Right atrium auricular region (tissue), 2 donors: ENCODE data around the gene CHMP3. TPM values are rescaled to one million over a fixed set of nuclear protein-coding genes. Genes with fewer than 3 reads are reported as not detected.
A peak's percentile ranks its signal among the peaks of the same experiment; 100 is the strongest.

Experiments
- DNase-seq: peaks from one replicate; pipeline ENCODE4 v3.0.0-alpha.2; 2019; ENCODE audit warnings: low spot score
- H3K27ac ChIP-seq, 2 donors: fragments of 200-600 bp; sonication (generic); 1 replicate in 1 of 2; 2 replicates in 1 of 2; pipeline ENCODE4 v1.5.1; 2016 to 2019
- H3K27me3 ChIP-seq, 2 donors: fragments of 200-600 bp; sonication (generic); one replicate each; pipeline versions ENCODE4 v1.5.1 to v1.6.0; 2017 to 2019
- H3K36me3 ChIP-seq: fragments of 200-600 bp; sonication (generic); one replicate; pipeline ENCODE4 v1.5.1; 2016
- H3K4me1 ChIP-seq, 2 donors: fragments of 200-600 bp; sonication (generic); one replicate each; pipeline versions ENCODE4 v1.5.1 to v1.6.0; 2017 to 2019
- H3K4me3 ChIP-seq, 2 donors: fragments of 200-600 bp; sonication (generic); 1 replicate in 1 of 2; 2 replicates in 1 of 2; pipeline ENCODE4 v1.5.1; 2017 to 2019; ENCODE audit warnings: mild to moderate bottlenecking in 1 of 2, moderate library complexity in 1 of 2
- H3K9me3 ChIP-seq, 2 donors: fragments of 200-600 bp; sonication (generic); one replicate each; pipeline ENCODE4 v1.5.1; 2019
- total RNA-seq, 2 donors: library from RNA; depleted of rRNA; stranded (reverse); fragments of >200 nt; gene quantifications; one replicate each; pipeline ENCODE4 v1.1.0, GENCODE V29; 2016
- TF ChIP-seq, protein P1 (sequence below), 2 donors: fragments of 200-600 bp; sonication (generic); IDR thresholded peaks; one replicate each; pipeline ENCODE4 v1.5.1; 2019; ENCODE audit warnings: antibody characterized with exemption in 2 of 2

The CHMP3 gene
- 10 to 100 TPM; 79.7 to 89.1 TPM for total RNA-seq

GRCh38 chr2:86562922-86563649 is at the start of gene CHMP3:
Gene CHMP3 (minus strand): TSS chr2:86563443. CDS start chr2:86563348, 95 bp downstream.
- peak within 1 kb of the TSS; percentile 95 to 97 for H3K27ac ChIP-seq
- no peaks in the 10 kb centered on the region for H3K9me3 ChIP-seq
- TF ChIP-seq, protein P1, sequence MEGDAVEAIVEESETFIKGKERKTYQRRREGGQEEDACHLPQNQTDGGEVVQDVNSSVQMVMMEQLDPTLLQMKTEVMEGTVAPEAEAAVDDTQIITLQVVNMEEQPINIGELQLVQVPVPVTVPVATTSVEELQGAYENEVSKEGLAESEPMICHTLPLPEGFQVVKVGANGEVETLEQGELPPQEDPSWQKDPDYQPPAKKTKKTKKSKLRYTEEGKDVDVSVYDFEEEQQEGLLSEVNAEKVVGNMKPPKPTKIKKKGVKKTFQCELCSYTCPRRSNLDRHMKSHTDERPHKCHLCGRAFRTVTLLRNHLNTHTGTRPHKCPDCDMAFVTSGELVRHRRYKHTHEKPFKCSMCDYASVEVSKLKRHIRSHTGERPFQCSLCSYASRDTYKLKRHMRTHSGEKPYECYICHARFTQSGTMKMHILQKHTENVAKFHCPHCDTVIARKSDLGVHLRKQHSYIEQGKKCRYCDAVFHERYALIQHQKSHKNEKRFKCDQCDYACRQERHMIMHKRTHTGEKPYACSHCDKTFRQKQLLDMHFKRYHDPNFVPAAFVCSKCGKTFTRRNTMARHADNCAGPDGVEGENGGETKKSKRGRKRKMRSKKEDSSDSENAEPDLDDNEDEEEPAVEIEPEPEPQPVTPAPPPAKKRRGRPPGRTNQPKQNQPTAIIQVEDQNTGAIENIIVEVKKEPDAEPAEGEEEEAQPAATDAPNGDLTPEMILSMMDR (IDR thresholded peaks at IDR 0.05), result no peak
- no peaks in the 10 kb centered on the region for H3K36me3 ChIP-seq
- peak within 1 kb of the TSS; percentile 57 to 70 for H3K4me3 ChIP-seq
- H3K27me3 ChIP-seq, result no peaks in the 10 kb centered on the region
- H3K4me1 ChIP-seq, result peaks cover 0 to 33% of the 10 kb centered on the region in 2 donors
- peak; percentile 98 for DNase-seq

DNA sequence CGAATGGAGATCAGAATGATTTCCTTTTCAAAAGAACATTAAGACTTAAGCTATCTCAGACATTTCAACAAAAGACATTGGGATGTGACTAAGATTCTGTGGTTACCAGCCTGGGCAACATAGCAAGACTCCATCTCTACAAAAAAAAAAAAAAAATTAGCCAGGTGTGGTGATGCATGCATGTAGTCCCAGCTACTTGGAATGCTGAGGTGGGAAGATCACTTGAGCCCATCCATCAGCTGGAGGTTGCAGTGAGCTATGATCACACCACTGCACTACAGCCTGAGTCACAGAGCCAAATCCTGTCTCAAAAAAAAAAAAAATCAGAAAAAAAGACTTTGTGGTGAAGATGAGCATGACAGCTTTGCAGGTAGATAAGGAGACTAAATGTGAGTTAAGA is 47.6 kb upstream of the CHMP3 start:
- TF ChIP-seq, protein P1 (IDR thresholded peaks at IDR 0.05), result no peak

GRCh38 chr2:86608832-86609410 is 45.7 kb upstream of the CHMP3 start:
- Histone ChIP-seq H3K27ac (peak overlapping the region in 1 of 2 donors; percentile 2), H3K9me3 (no peaks in the 10 kb centered on the region), H3K36me3 (peaks cover 65% of the 10 kb centered on the region), H3K4me1 (peaks cover 0 to 4% of the 10 kb centered on the region in 2 donors), H3K27me3 (no peaks in the 10 kb centered on the region), H3K4me3 (no peak overlapping the region)
- TF ChIP-seq, protein P1 (IDR thresholded peaks at IDR 0.05), result no peak
- no peak for DNase-seq

More for the DNA sequence above, 47.6 kb upstream of the CHMP3 start:
- no peak overlapping the region for H3K27ac ChIP-seq
- no peak for DNase-seq
- H3K27me3 ChIP-seq, result no peaks in the 10 kb centered on the region
- H3K4me3 ChIP-seq, result no peak overlapping the region
- no peaks in the 10 kb centered on the region for H3K9me3 ChIP-seq
- H3K36me3 ChIP-seq, result peaks cover 51% of the 10 kb centered on the region
- H3K4me1 ChIP-seq, result peaks cover 0 to 4% of the 10 kb centered on the region in 2 donors

DNA sequence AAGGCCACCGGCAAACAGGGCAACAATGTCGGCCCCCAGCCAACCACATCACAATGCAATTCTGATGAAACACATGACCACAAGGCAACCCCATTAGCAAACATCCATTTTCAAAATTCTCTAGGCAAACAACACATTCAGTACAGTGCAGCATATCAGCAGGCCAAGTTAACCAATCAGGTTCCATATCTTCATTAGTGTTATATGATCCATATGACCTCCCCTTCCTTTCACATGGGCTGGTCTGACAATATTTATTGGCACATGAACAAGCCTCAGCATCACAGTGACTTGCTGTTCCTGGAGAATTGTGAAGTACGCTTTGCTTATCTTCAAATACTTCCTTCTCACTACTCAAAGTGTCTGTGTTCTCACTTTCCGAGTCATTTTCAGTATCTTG is 40.7 kb upstream of the CHMP3 start:
- Histone ChIP-seq H3K4me1 (no peaks in the 10 kb centered on the region), H3K4me3 (no peak overlapping the region), H3K36me3 (peaks cover 38% of the 10 kb centered on the region), H3K27me3 (no peaks in the 10 kb centered on the region), H3K27ac (no peak overlapping the region), H3K9me3 (no peaks in the 10 kb centered on the region)
- TF ChIP-seq, protein P1 (IDR thresholded peaks at IDR 0.05), result no peak
- DNase-seq, result no peak

DNA sequence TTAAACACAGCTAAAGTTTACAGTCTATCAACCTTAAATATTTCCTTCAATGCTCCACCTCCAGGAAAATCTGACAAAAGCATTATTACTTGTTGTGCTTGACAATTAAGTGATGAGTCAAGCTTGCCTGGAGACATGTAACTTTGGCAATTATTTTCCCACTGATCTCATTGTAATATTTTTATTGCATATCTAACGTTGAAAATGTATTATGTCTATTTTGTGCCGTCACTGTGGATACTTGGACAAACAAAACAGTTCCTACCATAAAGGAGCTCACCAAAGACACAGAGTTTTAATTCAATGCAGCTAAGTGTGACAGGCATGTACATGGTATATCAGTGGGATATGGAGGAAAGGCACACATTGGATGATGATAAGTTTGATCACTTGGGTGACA is 35.7 kb upstream of the CHMP3 start:
- Histone ChIP-seq H3K27me3 (no peaks in the 10 kb centered on the region), H3K27ac (no peak overlapping the region), H3K4me1 (peaks cover 0 to 7% of the 10 kb centered on the region in 2 donors), H3K36me3 (peaks cover 13% of the 10 kb centered on the region), H3K4me3 (no peak overlapping the region), H3K9me3 (no peaks in the 10 kb centered on the region)
- TF ChIP-seq, protein P1 (IDR thresholded peaks at IDR 0.05), result no peak
- no peak for DNase-seq
